Activated B cell treated with CpG ODN at 0.5 μM for 24 hours (primary cell): ENCODE results near the gene MED13L. TPM values are rescaled to one million over a fixed set of nuclear protein-coding genes. Genes with fewer than 3 reads are reported as not detected.
A peak's percentile ranks its signal among the peaks of the same experiment; 100 is the strongest.

Source experiments
- ATAC-seq: fragments of 200-7000 bp; cut with Tn5 transposase; one replicate; pipeline ENCODE4 v1.10.0; 2021; ENCODE audit warnings: low read depth, mild to moderate bottlenecking, moderate library complexity
- CTCF ChIA-PET: fragments of 350-600 bp; sonication (Branson Sonifier 250); formaldehyde crosslinking; loops from one replicate; lab custom pipeline; 2021; ENCODE audit warnings: antibody characterized with exemption; lab: Charles Lee
- POLR2A ChIA-PET: fragments of 350-600 bp; sonication (Branson Sonifier 250); formaldehyde crosslinking; loops from one replicate; lab custom pipeline; 2021; ENCODE audit warnings: antibody characterized with exemption; lab: Charles Lee
- DNase-seq: peaks from one replicate; pipeline ENCODE4 v3.0.0; 2022
- H3K27ac Mint-ChIP-seq: one replicate; pipeline ENCODE4 v1.8.0; 2020; ENCODE audit warnings: mixed read lengths
- H3K27me3 Mint-ChIP-seq: one replicate; pipeline ENCODE4 v1.8.0; 2021; ENCODE audit warnings: mixed read lengths
- H3K36me3 Mint-ChIP-seq: one replicate; pipeline ENCODE4 v1.8.0; 2021; ENCODE audit warnings: low read depth, mixed read lengths
- H3K4me1 Mint-ChIP-seq: one replicate; pipeline ENCODE4 v1.8.0; 2021; ENCODE audit warnings: mixed read lengths
- H3K4me3 Mint-ChIP-seq: one replicate; pipeline ENCODE4 v1.8.0; 2020; ENCODE audit warnings: mild to moderate bottlenecking, mixed read lengths
- H3K9me3 Mint-ChIP-seq: one replicate; pipeline ENCODE4 v1.8.0; 2020; ENCODE audit warnings: mixed read lengths
- CTCF ChIP-seq: fragments of 200-600 bp; IDR thresholded peaks from one replicate; pipeline ENCODE4 v1.8.0; 2022; ENCODE audit warnings: antibody characterized with exemption, mild to moderate bottlenecking
- intact Hi-C: fragments of 100-400 bp; cut with micrococcal nuclease; formaldehyde crosslinking; loops from one replicate; pipeline ENCODE4 v1.15.1; 2024
- total RNA-seq: library from RNA; stranded (reverse); gene quantifications from 2 replicates; pipeline ENCODE4 v1.2.3, GENCODE V29; 2022

Gene MED13L
- total RNA-seq, 1 donor from 2014 or later = 183 TPM

GRCh38 chr12:116259800-116260577, 17.5 kb downstream of the MED13L start:
- no peak for DNase-seq
- H3K4me1 Mint-ChIP-seq = peaks cover 75% of the 10 kb centered on the region
- POLR2A ChIA-PET = interaction anchor here (0.5 kb wide), 1 partner anchor 11 kb away, joined by 15 read pairs; no protein-coding TSS in a partner anchor
- no peaks in the 10 kb centered on the region for H3K36me3 Mint-ChIP-seq
- CTCF ChIA-PET = no interaction called here
- no peaks in the 10 kb centered on the region for H3K9me3 Mint-ChIP-seq
- no peak for ATAC-seq
- intact Hi-C loops = loop anchor here (2.0 kb wide), 2 partner anchors 15 kb away; no protein-coding TSS in a partner anchor
- H3K27me3 Mint-ChIP-seq = no peaks in the 10 kb centered on the region
- H3K27ac Mint-ChIP-seq = no peak overlapping the region
- no peak for TF ChIP-seq CTCF
- no peak overlapping the region for H3K4me3 Mint-ChIP-seq

- CTCF ChIA-PET = interaction anchor here (0.7 to 1.5 kb wide), 3 partner anchors 260 to 352 kb away, joined by 3 to 5 read pairs (median 4); no protein-coding TSS in a partner anchor
- Mint-ChIP-seq H3K27ac (peak overlapping the region; percentile 22), H3K4me3 (no peak overlapping the region), H3K27me3 (no peaks in the 10 kb centered on the region), H3K36me3 (peaks cover 3% of the 10 kb centered on the region), H3K9me3 (no peaks in the 10 kb centered on the region), H3K4me1 (peaks cover 78% of the 10 kb centered on the region)
- intact Hi-C loops = loop anchor here (1.0 to 2.0 kb wide), 3 partner anchors 9 to 17 kb away; no protein-coding TSS in a partner anchor
- ATAC-seq (no peak), DNase-seq (no peak)
- POLR2A ChIA-PET = interaction anchor here (0.6 to 1.7 kb wide), 3 partner anchors 9 to 315 kb away, joined by 3 to 6 read pairs (median 6); no protein-coding TSS in a partner anchor
- no peak for TF ChIP-seq CTCF
These were observed 19.7 kb downstream of the MED13L start for GRCh38 chr12:116257826-116258225.

GRCh38 chr12:116257215-116257614, 20.3 kb downstream of the MED13L start:
- CTCF ChIA-PET = interaction anchor here (1.5 kb wide), 1 partner anchor 260 kb away, joined by 5 read pairs; no protein-coding TSS in a partner anchor
- Mint-ChIP-seq H3K36me3 (peaks cover 7% of the 10 kb centered on the region), H3K4me3 (no peak overlapping the region), H3K27me3 (no peaks in the 10 kb centered on the region), H3K27ac (no peak overlapping the region), H3K9me3 (no peaks in the 10 kb centered on the region), H3K4me1 (peaks cover 81% of the 10 kb centered on the region)
- no peak for TF ChIP-seq CTCF
- DNase-seq (no peak), ATAC-seq (no peak)
- intact Hi-C loops = loop anchor here (1.0 kb wide), 1 partner anchor 8 kb away; no protein-coding TSS in a partner anchor
- POLR2A ChIA-PET = interaction anchor here (1.7 kb wide), 1 partner anchor 9 kb away, joined by 6 read pairs; no protein-coding TSS in a partner anchor

- ATAC-seq = no peak
- intact Hi-C loops = loop anchor here (1.0 kb wide), 1 partner anchor 7 kb away; no protein-coding TSS in a partner anchor
- no peaks in the 10 kb centered on the region for H3K27me3 Mint-ChIP-seq
- peaks cover 15% of the 10 kb centered on the region for H3K36me3 Mint-ChIP-seq
- no peak overlapping the region for H3K4me3 Mint-ChIP-seq
- peaks cover 6% of the 10 kb centered on the region for H3K9me3 Mint-ChIP-seq
- peaks cover 75% of the 10 kb centered on the region for H3K4me1 Mint-ChIP-seq
- DNase-seq = no peak
- no peak for TF ChIP-seq CTCF
- POLR2A ChIA-PET = no interaction called here
- CTCF ChIA-PET = interaction anchor here (3.4 kb wide), 1 partner anchor 13 kb away, joined by 24 read pairs; no protein-coding TSS in a partner anchor
- H3K27ac Mint-ChIP-seq = no peak overlapping the region
These were observed 27.6 kb downstream of the MED13L start for GRCh38 chr12:116249938-116250337.

DNA sequence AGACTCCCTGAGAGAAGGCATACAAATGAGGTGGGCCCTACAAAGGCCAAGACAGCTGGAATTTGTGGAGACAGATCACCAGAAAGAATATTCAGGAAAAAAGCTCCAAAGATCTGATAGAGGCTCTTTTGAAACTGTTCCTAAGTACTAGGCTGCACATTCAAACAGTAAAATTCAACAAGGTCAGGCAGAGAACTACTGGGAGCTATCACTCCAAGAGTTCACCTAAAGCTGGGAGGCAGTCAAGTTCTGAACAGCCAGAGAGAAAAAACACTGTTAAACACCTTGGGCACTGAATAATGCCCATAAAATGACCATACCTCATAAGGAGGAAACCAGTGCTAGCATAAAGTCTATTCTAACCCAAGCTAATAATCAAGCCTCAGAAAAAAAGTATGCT, 28.6 kb downstream of the MED13L start:
- ATAC-seq (no peak), DNase-seq (no peak)
- Mint-ChIP-seq H3K27me3 (no peaks in the 10 kb centered on the region), H3K27ac (no peak overlapping the region), H3K36me3 (peaks cover 15% of the 10 kb centered on the region), H3K9me3 (peaks cover 6% of the 10 kb centered on the region), H3K4me1 (peaks cover 75% of the 10 kb centered on the region), H3K4me3 (no peak overlapping the region)
- POLR2A ChIA-PET = interaction anchor here (0.7 to 2.3 kb wide), 6 partner anchors 9 to 439 kb away, joined by 3 to 15 read pairs (median 6); no protein-coding TSS in a partner anchor
- intact Hi-C loops = loop anchor here (1.0 kb wide), 2 partner anchors 8 to 10 kb away; no protein-coding TSS in a partner anchor
- TF ChIP-seq CTCF = no peak
- CTCF ChIA-PET = interaction anchor here (1.1 to 3.4 kb wide), 2 partner anchors 12 to 15 kb away, joined by 3 to 24 read pairs; no protein-coding TSS in a partner anchor
